Stimulated activated CD8-positive, alpha-beta memory T cell treated with anti-CD3 and anti-CD28 coated beads, Interleukin-15, amount 100 ng/mL, for 4 hours (primary cell): Measurements from ENCODE around the gene BCAS3.
A peak's percentile ranks its signal among the peaks of the same experiment; 100 is the strongest.

Experiments
- DNase-seq, 2 donors: peaks; one replicate each; pipeline ENCODE4 v3.0.0-alpha.2; 2020; ENCODE audit warnings: low read depth in 2 of 2

Gene BCAS3

DNA sequence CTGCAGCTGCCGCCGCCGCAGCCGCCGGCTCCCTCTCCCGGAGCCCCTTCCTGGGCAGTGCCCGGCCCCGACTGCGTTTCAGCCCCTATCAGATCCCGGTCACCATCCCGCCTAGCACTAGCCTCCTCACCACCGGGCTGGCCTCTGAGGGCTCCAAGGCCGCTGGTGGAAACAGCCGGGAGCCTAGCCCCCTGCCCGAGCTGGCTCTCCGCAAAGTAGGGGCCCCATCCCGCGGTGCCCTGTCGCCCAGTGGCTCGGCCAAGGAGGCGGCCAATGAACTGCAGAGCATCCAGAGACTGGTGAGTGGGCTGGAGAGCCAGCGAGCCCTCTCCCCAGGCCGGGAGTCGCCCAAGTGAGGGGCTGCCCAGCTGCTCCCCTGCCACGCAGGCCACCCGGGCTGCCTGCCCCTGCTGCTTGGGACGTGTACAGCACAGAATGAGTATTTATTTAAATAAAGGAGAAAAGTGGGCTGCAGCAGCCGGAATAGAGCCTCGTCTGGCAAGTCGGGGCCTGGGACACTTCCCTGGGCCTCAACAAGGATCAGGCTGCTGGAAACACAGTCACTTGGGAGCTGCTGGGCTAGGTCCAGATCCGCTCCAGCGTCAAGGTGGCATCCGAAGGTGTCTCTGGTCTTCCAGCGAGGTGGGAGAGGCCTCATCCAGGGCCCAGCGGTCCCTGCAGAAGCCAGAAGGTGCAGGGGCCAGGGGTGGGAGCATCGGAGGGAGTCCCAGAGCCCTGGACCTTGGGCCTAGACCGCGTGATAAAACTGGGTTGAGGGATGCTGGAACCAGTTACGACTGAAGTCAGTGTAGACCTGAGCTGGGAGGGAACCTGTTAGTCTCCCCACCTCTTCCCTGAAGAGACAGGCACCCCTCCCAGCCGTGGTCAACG lies 730.7 kb downstream of the BCAS3 start:
- no peak for DNase-seq

DNA sequence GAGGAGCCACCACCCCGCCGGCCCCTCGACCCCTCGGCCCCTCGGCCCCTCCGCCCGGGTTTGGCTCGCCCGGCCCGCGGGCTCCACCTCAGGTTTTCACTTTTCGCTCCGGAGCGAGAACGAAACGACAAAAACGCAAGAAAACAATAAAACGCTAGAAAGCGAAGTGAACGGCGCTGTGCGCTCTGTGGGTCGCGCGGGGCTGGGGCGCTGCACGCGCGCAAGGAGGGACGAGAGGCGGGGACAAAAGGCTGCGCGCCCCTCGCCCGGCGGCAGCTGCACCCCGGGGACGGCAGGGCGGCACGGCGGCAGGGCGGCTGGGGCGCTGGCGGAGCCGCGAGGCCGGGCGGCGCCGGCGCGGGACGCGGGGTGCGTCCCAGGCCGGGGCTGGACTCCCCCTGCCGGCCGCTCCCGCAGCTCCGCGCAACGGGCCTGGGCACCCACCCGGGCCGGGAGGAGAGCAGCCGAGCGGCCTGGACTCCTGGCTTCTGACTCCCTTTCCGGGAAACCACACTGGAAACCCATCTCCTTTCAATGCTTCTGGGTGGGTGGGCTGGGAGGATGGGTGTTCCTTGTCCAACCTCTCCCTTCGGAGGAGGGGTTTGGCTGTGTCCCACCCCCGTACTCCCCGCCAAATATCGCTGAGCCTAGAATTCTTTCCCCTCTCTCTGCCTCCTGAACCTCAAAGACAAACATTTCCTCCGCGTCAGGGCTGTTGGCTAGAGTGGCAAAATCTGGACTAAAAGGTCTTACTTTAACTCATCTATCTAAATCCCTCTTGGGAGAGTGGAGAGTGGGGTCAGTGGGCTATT lies 731.9 kb downstream of the BCAS3 start:
- no peak for DNase-seq

DNA sequence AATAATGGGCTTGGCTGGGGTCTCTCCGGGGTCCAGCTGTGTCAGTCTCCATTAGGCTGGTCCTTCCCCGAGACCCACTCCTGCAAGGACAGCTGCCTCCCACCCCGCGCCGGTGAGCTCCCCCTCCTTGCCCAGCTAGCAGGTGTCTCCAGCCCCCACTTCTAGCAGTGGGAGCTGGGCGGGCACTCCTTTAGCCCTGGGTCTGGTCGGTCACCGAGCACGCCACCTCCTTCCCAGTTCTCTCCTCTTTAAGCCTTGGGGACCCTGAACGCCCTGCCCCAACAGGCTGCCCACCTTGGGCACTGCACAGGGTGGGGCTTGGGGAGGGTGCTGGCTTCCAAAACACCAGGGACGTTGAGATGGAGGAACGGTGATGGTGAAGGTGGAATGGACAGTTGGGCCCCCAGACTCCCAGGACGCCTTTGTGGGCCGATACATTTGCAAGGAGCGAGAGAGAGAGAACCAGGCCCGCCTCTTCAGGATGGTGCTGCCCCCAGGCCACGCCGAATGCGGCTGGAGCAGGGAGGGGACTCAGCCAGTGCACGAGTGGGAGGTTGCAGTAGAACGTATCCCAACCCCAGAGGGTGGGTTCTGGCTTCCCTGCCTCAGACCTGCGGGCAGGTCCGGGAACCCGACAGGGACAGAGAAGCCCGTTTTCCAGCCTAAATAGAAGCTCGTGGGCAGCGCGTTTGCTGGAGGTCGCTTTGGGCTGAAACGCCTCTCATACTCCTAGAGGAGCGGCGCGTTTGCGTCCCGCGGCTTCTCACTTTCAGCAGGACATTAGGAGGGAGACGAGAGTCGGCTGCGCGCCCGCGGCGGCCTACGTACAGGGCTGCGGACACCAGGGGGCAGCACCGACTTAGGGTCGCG lies 732.7 kb downstream of the BCAS3 start:
- peak; percentile 28 to 43 for DNase-seq

DNA sequence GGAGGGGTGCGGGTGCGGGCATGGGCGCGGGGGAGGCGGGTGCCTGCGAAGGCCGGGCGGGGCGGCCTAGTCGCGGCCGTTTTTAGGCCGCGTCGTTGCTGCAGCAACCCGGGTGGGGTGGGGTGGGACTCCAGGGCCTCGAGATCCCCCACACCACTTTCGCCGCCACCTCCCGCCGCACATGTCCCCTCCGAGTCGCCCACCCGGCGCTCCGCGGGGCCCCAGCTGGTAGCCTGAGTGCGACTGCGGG lies 733.3 kb downstream of the BCAS3 start:
- no peak for DNase-seq

DNA sequence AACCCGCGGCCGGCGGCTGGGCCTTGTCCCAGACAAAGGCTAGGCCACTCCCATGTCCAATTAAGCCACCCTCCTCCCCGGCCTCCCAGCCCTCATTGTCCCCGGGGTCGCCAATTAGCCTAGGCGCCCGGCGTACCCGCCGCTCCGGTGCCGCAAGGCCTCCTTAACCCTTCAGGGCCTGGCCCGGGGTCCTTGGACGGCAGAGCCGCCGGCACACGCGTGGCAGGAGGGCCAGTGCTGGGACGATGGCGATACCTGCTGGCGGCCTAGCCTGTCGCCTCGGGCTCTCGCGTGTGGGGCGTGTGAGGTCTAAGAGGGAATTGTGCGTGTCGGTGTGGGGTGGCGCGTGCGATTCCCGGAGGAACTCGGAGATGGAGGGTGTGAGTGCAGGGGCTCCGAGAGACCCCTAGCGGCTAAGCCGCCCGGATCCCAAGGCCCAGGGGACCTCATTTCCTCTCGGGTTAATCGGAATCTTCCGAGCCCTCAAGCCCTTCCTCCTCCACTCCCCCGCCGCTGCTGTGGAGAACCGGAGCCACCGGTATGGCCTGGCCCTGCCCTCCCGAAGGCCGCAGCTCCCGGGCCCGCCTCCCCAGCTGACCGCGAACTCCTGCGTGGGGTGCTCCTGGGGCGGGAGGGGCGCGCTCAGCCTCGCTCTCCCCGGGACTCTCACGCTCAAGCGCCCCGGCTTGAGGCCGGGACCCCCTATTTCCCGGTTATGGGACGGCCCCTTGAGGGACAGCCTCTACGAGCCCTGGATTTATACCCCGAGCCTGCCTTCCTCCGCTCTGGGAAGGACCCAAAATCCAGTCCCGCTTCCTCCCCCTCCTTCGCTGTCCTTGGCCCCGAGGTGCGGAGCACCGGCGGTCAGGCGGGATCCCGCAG lies 733.9 kb downstream of the BCAS3 start:
- DNase-seq = no peak

DNA sequence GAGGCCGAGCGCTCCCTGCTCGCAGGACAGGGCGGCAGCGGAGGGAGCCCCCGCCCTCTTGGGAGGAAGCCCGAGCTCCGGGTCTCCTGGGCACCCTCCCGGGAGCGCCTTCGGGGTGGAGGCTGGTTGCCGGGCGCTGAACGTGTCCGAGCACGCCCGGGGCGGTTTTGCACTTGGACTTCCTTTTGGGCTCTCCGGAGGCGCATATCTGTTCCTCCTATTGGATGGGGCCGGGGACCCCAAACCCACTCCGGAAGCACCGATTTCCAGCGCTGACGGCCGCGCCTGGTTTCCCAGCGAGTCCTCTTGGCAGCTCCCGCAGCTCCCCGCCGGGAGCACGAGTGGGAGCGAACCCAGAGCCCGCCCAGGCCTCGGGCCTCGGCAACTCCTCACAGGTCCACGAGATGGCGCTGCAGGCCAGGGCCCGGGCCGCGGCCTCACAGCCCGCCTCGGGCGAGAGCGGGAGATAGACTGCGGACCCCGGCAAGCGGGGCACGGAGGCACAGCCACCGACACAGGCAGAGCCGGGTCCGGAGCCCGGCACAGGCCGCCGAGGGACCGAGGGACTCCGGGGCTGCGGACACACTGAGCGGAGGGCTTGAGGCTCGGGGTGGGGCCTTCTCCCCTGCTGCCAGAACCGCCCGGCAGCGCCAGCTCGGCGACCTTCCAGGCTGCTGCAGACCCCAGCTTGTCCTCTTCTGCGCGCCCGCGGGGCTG lies 734.6 kb downstream of the BCAS3 start:
- DNase-seq = peak; percentile 43 to 54

DNA sequence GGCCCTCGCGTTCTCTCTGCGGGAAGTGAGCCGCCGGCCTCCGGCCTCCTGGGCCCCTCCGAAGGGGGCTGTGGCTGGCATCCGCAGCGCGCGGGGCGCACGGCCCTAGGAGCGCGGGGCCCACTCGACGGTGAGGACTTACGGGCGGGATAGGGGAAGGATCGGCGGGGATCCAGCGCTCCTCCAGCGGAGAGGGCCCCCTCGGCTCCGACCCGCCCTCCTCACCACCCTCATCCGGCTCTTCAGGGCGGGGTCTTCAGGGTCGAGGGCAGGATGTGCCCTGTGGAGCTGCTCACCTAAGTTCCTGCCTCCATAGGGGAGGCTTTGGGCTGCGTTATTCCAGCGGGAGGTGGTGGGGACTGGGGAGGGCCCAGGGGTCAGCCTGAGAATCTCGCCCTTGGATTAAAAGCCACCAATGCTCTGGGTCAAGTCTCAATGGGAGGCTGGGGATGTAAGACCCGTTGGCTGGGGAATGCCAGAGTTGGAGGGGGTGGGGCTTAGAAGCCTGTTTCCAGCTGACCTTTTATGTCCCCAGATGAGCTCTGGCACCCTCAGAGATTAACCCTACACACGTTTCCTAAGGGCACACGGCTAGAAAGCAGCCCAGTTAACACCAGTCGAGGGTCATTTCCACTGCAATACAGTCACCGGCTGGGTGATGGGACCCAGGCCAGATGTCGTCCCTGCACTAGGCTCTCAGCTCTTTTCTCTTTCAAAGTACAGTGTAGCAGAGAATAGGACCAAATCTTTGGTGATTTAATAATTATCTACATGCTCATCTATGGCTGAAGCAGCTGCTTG lies 735.4 kb downstream of the BCAS3 start:
- no peak for DNase-seq

DNA sequence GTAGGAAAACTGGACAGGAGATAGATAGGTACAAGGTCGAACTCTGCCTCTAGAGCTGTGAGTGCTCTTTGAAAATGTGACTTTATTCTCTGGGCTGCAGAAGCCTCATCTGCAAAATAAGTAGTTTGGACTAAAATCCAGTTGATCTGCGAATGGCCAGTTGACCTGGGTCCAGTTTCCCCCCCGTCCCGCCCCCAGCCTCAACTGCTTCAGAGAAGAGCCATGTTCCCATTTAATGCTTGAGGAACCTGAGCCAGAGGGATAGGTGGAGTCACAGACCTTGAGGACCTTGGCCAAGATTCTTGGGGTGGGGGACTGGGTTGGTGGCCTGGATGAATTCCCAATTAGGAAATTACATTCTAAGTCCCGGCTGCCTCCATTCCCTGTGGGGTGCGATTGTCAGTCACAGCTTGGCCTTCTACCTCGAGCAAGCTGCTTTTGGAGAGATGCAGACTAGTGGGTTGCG lies 736.0 kb downstream of the BCAS3 start:
- DNase-seq = no peak

DNA sequence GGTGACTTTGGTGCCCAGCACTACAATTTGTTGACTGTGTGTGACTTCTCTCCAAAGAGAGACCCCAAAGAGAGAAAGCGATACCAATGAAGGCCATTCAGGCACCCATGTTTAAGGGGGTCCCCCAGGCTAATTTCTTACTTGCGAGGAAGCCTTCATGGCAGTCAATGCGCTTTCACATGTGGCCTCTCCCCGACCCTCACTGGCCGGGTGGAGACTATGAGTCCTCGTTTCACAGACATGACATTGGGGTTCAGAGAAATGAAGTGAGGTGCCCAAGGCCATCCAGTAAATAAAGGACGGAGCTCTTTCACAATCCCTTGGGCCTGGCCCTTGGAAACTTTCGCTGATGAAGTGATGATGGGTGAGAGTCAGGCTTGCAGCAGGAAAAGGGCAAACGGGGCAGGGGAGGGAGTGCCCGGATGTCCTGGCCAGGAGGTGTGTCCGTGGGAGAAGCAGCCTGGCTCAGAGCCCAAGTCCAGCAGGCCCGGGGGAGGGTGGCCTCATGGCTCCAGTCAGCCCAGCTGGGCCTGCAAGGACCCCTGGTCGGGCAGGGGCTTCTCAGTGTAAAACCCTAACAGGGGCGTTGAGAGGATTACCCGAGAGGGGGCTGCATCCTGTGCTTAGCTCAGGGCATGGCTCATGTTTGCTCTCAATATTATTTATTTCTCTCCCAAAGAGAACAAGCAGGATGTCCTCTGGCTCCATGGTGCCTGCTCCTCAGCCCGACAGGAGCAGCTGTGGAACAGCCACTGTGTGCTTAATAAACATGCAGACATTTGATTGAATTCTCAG lies 736.7 kb downstream of the BCAS3 start:
- no peak for DNase-seq

DNA sequence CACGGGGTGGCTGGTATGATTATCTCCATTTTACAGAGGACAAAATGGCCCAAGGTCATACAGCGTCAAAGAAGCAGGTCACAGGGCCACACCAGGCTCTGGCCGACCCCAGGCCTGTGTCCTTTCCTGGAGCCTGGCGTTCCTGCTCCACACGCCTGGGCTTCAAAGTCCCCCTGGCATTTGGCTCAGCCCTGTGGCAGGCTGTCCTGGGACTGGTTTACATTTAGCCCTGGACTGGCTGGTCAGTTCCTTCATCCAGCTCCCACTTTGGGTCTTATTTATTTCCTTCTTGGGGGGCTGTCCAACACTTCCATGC lies 737.2 kb downstream of the BCAS3 start:
- no peak for DNase-seq

DNA sequence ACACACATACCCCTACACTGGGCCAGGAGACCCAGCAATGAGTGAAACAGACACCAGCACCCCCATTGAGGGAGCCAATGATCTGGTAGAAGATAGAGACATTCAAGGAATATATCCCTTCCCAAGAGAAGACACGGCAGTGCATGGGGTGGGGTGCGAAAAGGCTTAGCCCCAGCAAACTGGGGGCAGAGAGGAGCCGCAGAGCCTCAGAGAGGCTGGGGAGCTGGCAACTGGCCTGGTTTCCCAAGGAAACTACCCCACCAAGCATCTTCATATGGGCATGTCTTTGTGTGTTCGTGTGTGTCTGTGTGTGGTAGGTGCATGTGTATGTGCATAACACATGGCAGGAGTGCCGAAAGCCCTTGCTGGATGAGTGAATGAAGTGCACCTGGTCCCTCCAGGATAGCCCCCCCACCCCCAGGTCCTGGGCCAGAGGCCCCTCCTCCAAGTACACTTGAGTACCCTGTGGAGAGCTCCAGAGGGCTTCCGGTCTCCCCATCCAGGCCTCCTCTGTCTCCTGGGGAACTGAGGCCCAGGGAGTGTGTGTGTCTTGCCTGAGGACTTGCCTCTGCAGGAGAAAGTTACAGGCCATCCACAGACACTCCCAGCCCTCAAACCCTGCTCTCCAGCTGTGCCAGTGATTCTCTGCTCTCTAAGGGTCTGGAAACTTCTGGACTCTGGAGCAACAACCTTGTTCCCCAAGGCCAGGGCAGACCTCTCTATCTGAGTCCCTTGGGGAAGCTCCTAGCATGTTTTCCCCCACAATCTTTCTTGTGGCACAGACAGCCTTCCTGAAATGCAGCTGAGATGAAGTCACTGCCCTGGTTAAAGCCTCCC lies 737.9 kb downstream of the BCAS3 start:
- no peak for DNase-seq

DNA sequence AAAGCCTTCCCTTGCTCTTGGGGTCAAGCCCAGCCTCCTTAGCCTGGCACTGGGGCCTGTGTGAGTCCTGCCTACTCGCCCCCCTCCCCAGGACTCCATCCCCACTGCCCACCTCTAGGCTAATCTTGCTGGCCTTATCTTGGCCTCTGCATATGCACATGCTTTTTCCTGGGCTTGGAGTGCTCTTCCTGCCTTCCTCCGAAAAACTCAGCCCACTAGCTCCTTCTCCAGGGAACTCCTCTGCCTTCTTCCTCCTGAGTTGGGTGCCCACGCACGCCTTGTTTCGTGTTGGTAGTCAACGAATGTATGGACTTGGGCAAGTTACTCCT lies 738.5 kb downstream of the BCAS3 start:
- DNase-seq = no peak

DNA sequence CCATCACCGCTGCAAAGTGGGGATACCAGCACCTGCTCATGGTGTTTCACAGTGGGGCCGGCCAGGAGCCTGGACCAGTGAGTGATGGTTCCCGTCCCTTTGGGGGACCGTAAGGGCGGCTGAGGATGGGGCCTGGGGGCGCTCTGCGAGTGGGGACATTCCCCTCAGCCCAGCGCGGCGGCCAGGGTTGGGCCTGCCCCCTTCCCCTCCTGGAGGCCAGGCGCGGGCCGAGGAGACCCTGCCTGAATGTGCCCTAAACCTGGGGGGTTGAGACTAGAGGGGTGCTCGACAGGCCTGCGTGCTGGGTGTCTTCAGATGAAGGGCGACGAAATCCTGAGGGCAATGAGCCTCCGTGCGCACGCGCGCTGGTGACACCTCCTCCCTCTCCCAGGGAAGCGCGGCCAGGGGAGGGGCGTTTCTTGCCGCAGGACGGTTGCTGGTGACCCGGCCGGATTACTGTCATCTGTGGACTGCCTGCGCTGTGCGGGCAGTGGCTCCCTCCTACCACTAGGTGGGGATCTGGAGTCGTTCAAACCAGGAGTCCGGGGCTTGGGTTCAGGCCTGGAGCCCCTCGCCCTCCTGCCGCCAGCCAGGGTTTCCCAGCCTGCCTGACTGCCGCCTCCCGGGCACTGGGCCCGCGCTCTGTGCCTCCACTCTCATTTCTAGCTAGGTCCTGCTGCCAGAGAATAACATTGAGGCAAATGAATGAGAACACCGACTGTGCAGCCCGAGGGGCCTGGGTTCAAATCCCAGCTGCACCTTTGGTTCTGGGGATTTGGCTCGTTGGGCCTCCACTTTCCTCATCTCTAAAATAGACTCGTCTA lies 739.1 kb downstream of the BCAS3 start:
- DNase-seq = peak in 1 of 2 donors; percentile 23

DNA sequence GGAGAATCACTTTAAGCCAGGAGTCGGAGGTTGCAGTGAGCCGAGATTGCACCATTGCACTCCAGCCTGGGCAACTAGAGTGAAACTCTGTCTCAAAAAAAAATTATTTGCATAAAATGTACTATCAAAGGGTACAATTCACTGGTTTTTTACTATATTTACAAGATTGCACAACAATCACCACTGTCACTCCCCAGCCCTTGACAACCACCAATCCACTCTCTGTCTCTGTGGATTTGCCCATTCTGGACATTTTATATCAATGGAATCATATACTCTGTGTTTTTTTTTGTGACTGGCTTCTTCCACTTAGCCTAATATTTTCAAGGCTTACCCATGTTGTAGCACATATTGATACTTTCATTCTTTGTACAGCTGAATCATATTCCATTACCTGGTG lies 740.8 kb downstream of the BCAS3 start:
- no peak for DNase-seq

DNA sequence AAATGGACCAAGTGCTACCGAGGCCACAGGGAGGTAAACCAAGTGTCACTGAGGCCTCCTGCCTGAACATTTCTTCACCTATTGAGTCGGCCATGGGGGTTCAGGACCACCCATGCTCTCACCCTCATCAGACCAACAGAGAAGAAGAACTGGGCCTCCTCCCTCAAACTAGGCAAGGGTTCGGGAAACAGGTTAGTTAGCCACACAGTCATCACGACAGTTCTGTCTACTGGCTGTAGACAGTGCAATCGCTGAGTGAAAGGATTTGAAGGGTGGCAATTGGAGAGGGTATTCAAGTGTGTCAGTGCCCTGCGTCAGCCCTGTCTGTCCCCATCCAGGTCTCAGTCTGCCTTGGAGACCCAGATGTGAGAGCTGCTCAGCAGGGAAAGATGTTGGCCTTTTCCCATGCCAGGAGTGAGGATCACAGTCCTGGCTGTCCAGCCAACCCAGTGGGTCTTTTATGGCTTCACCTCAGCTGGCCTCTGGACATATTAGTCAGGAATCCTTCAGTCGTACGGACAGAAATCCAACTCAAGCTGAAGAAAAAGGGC lies 741.9 kb downstream of the BCAS3 start:
- no peak for DNase-seq

DNA sequence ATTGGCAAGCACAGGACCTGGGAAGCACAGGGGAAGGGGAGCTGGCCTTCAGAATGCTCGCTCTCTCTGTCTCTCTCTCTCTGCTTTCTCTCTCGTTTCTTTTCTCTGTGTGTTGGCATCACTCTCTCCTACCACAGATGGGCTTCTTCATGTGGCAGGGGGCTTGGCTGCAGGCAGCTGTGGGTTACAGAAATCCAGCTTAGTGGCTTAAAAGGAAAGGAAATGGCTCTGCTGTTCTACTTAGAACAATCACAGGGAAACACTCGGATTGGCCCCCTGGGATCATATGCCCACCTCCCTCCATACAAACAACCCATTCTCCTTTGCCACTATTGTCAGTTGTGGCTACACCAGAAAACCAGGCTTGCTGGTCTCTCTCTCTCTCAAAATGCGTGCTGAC lies 742.4 kb downstream of the BCAS3 start:
- no peak for DNase-seq

DNA sequence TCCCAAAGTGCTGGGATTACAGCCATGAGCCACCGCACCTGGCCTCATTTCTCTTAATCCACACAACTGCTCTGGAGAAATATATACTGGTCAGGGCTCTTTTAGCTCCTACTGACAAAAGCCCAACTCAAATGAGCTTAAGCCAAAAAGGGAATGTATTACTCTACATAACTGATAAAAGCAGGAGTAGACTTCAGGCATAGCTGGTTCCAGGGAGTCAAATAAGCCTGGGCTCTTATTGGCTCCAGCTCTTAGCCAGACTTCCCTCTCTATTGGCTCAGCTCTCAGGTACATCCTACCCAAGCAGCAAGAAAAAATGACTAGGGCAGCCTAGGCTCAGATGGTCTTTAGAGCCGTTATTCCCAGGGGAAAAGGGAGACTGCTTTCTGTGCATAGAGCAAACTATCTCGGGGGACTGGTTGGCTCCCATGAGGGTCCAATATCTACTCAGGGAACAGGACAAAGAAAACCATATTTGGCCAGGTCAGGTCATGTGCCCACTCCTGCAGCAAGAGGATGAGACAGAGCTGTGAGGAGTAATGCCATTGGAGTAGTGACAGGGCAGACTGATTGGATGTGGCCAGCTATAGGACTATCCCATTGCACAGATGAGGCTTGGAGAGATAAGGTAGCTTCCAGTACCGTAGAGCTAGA lies 743.2 kb downstream of the BCAS3 start:
- DNase-seq = no peak
